A549 (cell line): ENCODE measurements around the gene AKAP8L. TPM values are rescaled to one million over a fixed set of nuclear protein-coding genes. Genes with fewer than 3 reads are reported as not detected.

Source experiments
- ATAC-seq, 2 experiments: fragments of 200-7000 bp in 1 of 2; fragments of >200 bp in 1 of 2; cut with Nextera tagmentation in 1 of 2; cut with Tn5 transposase in 1 of 2; 3 replicates each; pipeline versions ENCODE4 v1.8.0 to v1.9.1; 2018 to 2020; ENCODE audit warnings: mild to moderate bottlenecking in 1 of 2, moderate library complexity in 1 of 2
- CTCF ChIA-PET: fragments of 300-600 bp; sonication (Branson Sonifier 250); formaldehyde crosslinking; extraction: SDS; loops from one replicate; lab custom pipeline; 2021; ENCODE audit warnings: antibody characterized with exemption, inconsistent platforms; lab: Yijun Ruan, JAX
- POLR2A ChIA-PET: fragments of 350-600 bp; formaldehyde crosslinking; extraction: SDS; loops from one replicate; lab custom pipeline; 2021; ENCODE audit warnings: antibody characterized with exemption, inconsistent platforms; lab: Yijun Ruan, JAX
- DNase-seq, 2 experiments: peaks; one replicate each; pipeline versions ENCODE4 v3.0.0 to v3.0.0-alpha.2; 2011 to 2016; ENCODE audit warnings: low read depth in 1 of 2, low spot score in 1 of 2
- FAIRE-seq: peaks from 2 replicates; lab custom pipeline; 2011; peaks lifted over from hg19 to GRCh38; lab: Jason Lieb, UNC
- H3K27ac ChIP-seq, 2 experiments: fragments of >200 bp; sonication (Bioruptor Twin); formaldehyde crosslinking; 3 replicates each; pipeline ENCODE4 v1.5.1; 2016 to 2017
- H3K4me1 ChIP-seq: fragments of >200 bp; sonication (Bioruptor Twin); formaldehyde crosslinking; 3 replicates; pipeline ENCODE4 v1.6.1; 2016
- H3K4me2 ChIP-seq: fragments of >200 bp; sonication (Bioruptor Twin); formaldehyde crosslinking; 3 replicates; pipeline ENCODE4 v1.6.1; 2016
- H3K4me3 ChIP-seq: fragments of >200 bp; sonication (Bioruptor Twin); formaldehyde crosslinking; 3 replicates; pipeline ENCODE4 v1.5.1; 2016
- H3K9me3 ChIP-seq: fragments of >200 bp; sonication (Bioruptor Twin); formaldehyde crosslinking; 3 replicates; pipeline ENCODE4 v1.6.1; 2016
- CBX2 ChIP-seq: fragments of 200-600 bp; sonication (generic); IDR thresholded peaks from 2 replicates; pipeline ENCODE4 v1.6.1; 2016; ENCODE audit warnings: low read depth, mild to moderate bottlenecking, borderline replicate concordance
- CEBPB ChIP-seq, 2 experiments: fragments of >200 bp in 1 of 2; sonication (Bioruptor Twin) in 1 of 2; formaldehyde crosslinking in 1 of 2; IDR thresholded peaks; 2 replicates each; pipeline ENCODE4 v1.6.1; 2012 to 2016
- EHMT2 ChIP-seq: fragments of 200-600 bp; sonication (generic); IDR thresholded peaks from 2 replicates; pipeline ENCODE4 v1.6.1; 2016; ENCODE audit warnings: antibody characterized with exemption, low read depth, mild to moderate bottlenecking, moderate library complexity
- EP300 ChIP-seq, 2 experiments: fragments of >200 bp; sonication (Bioruptor Twin); formaldehyde crosslinking; IDR thresholded peaks; 2 replicates in 1 of 2; 3 replicates in 1 of 2; pipeline ENCODE4 v1.6.1; 2016 to 2017
- FOSB ChIP-seq: fragments of 250-450 bp; sonication (Bioruptor Pico); IDR thresholded peaks from 2 replicates; pipeline ENCODE4 v1.5.0; 2020; ENCODE audit warnings: mild to moderate bottlenecking, moderate library complexity
- HEYL ChIP-seq: fragments of 250-450 bp; sonication (Bioruptor Pico); IDR thresholded peaks from 2 replicates; pipeline ENCODE4 v1.8.0; 2021; ENCODE audit warnings: mild to moderate bottlenecking, moderate library complexity
- HOXA7 ChIP-seq: fragments of 250-450 bp; sonication (Bioruptor Pico); IDR thresholded peaks from 2 replicates; pipeline ENCODE4 v1.5.0; 2020; ENCODE audit warnings: mild to moderate bottlenecking, moderate library complexity
- HOXB13 ChIP-seq: fragments of 250-450 bp; sonication (Bioruptor Pico); IDR thresholded peaks from 2 replicates; pipeline ENCODE4 v1.5.0; 2020; ENCODE audit warnings: low read depth, mild to moderate bottlenecking, moderate library complexity
- HOXB5 ChIP-seq: fragments of 250-450 bp; sonication (Bioruptor Pico); IDR thresholded peaks from 2 replicates; pipeline ENCODE4 v1.5.0; 2020; ENCODE audit warnings: mild to moderate bottlenecking, moderate library complexity
- JUN ChIP-seq, 2 experiments: fragments of >200 bp; sonication (Bioruptor Twin); formaldehyde crosslinking; IDR thresholded peaks; 2 replicates in 1 of 2; 3 replicates in 1 of 2; pipeline ENCODE4 v1.6.1; 2016 to 2017
- JUNB ChIP-seq: fragments of >200 bp; sonication (Bioruptor Twin); formaldehyde crosslinking; IDR thresholded peaks from 2 replicates; pipeline ENCODE4 v1.6.1; 2016
- KDM1A ChIP-seq: fragments of 200-600 bp; sonication (generic); IDR thresholded peaks from 2 replicates; pipeline ENCODE4 v1.6.1; 2016; ENCODE audit warnings: low read depth, mild to moderate bottlenecking
- MAFK ChIP-seq: fragments of 450-650 bp; IDR thresholded peaks from 2 replicates; pipeline ENCODE4 v1.6.1; 2014; ENCODE audit not compliant: partially characterized antibody
- MAZ ChIP-seq: fragments of 150-350 bp; IDR thresholded peaks from 2 replicates; pipeline ENCODE4 v1.6.1; 2014; ENCODE audit warnings: antibody characterized with exemption, low read depth, low read length, borderline replicate concordance
- MYC ChIP-seq: IDR thresholded peaks from 2 replicates; pipeline ENCODE4 v1.6.1; 2012; ENCODE audit warnings: mild to moderate bottlenecking, inconsistent platforms, low read length, improper control_type of control experiment, borderline replicate concordance
- NPAS2 ChIP-seq: fragments of 250-450 bp; sonication (Bioruptor Pico); IDR thresholded peaks from 2 replicates; pipeline ENCODE4 v1.8.0; 2022; ENCODE audit warnings: mild to moderate bottlenecking, moderate library complexity, borderline replicate concordance
- PHF8 ChIP-seq: fragments of 200-600 bp; sonication (generic); IDR thresholded peaks from 2 replicates; pipeline ENCODE4 v1.6.1; 2016; ENCODE audit warnings: low read depth, mild to moderate bottlenecking, antibody characterized with exemption, moderate library complexity, borderline replicate concordance
- RNF2 ChIP-seq: fragments of 200-600 bp; sonication (generic); IDR thresholded peaks from 2 replicates; pipeline ENCODE4 v1.6.1; 2016; ENCODE audit warnings: low read depth, mild to moderate bottlenecking, antibody characterized with exemption, moderate library complexity, borderline replicate concordance
- SMC3 ChIP-seq: fragments of >200 bp; sonication (Bioruptor Twin); formaldehyde crosslinking; IDR thresholded peaks from 3 replicates; pipeline ENCODE4 v1.6.1; 2018; ENCODE audit warnings: inconsistent platforms
- ZNF302 ChIP-seq: fragments of 250-450 bp; sonication (Bioruptor Pico); IDR thresholded peaks from 2 replicates; pipeline ENCODE4 v1.9.0; 2021; ENCODE audit warnings: inconsistent platforms, mild to moderate bottlenecking, moderate library complexity
- ZSCAN20 ChIP-seq: fragments of 250-450 bp; sonication (Bioruptor Pico); IDR thresholded peaks from 2 replicates; pipeline ENCODE4 v1.8.0; 2022; ENCODE audit warnings: mild to moderate bottlenecking, moderate library complexity
- WGBS: methylation state at CpG from one replicate; pipeline ENCODE4 v1.1.6; 2017; ENCODE audit errors: missing lambda C conversion rate; 5-methylcytosine and 5-hydroxymethylcytosine counted together
- polyA plus RNA-seq, 4 experiments: library from polyadenylated mRNA; depleted of rRNA in 3 of 4; stranded (reverse); fragments of >200 nt; fragmentation: RNase III in 1 of 4; extraction: RNeasy Plus Mini Kit Qiagen cat#74134 plus additional on column Dnase treatment in 1 of 4; gene quantifications; 2 replicates in 3 of 4; 3 replicates in 1 of 4; pipeline ENCODE4 v1.2.3, GENCODE V29; 2011 to 2017
- TF ChIP-seq, protein P1 (sequence below): fragments of 250-450 bp; sonication (Bioruptor Pico); IDR thresholded peaks from 2 replicates; pipeline ENCODE4 v1.5.0; 2021; ENCODE audit warnings: mild to moderate bottlenecking, moderate library complexity, borderline replicate concordance
- TF ChIP-seq, protein P2 (sequence below): IDR thresholded peaks from 2 replicates; pipeline ENCODE4 v1.6.1; 2012

The AKAP8L gene
- polyA plus RNA-seq, 2 of the 4 experiments (the other 2 are of a cell fraction), result 28.4 to 42.9 TPM

DNA sequence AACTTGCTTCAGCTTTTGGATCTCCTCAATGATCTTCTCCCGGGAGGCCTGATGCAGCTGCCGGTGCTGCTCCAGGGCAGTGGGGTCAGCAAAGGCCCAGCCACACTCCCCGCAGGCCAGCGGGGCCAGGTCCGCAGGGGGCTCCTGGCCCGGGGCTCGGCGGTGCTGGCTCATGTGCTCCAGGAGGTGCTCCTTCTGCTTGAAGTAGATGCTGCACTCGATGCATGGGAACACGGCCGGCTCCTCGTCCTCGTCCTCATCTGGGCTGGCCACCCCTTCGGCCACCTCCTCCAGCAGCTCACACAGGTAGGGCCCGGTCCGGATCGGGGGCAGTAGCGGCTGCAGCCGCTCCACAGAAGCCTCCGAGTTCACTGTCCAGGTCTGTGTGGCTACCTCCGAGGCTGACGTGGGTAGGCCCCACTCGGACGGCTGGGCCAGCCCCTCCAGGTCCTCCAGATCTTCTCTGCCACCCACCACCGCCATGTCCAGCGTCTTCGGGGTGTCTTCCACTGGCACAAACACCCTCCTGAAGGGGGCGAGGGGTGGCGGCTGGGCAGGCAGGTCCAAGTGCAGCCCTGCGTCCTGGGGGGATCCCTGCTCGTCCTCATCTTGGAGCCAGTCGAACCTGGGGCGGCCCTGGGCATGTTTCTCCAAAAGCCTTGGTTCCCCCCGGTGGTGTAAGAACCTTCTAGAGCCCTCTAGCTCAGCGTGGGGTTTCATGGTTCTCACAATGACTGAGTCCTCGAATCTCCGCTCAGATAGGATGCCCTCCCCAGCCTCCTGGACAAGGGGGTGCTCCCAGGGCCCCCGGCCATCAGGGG lies 21.2 kb upstream of the AKAP8L start:
- no peak for ATAC-seq
- no peak overlapping the region for H3K27ac ChIP-seq
- TF ChIP-seq FOSB (CRISPR knock-in tag) (no peak), CEBPB (IDR thresholded peaks at IDR 0.05) (no peak), ZNF302 (no peak), JUN (IDR thresholded peaks at IDR 0.05) (no peak), MAFK (no peak), PHF8 (no peak), HOXB5 (CRISPR knock-in tag) (no peak), HOXA7 (CRISPR knock-in tag) (no peak), ZSCAN20 (CRISPR knock-in tag) (no peak)
- TF ChIP-seq, protein P1, sequence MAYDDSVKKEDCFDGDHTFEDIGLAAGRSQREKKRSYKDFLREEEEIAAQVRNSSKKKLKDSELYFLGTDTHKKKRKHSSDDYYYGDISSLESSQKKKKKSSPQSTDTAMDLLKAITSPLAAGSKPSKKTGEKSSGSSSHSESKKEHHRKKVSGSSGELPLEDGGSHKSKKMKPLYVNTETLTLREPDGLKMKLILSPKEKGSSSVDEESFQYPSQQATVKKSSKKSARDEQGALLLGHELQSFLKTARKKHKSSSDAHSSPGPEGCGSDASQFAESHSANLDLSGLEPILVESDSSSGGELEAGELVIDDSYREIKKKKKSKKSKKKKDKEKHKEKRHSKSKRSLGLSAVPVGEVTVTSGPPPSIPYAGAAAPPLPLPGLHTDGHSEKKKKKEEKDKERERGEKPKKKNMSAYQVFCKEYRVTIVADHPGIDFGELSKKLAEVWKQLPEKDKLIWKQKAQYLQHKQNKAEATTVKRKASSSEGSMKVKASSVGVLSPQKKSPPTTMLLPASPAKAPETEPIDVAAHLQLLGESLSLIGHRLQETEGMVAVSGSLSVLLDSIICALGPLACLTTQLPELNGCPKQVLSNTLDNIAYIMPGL, result no peak
- TF ChIP-seq, protein P2, sequence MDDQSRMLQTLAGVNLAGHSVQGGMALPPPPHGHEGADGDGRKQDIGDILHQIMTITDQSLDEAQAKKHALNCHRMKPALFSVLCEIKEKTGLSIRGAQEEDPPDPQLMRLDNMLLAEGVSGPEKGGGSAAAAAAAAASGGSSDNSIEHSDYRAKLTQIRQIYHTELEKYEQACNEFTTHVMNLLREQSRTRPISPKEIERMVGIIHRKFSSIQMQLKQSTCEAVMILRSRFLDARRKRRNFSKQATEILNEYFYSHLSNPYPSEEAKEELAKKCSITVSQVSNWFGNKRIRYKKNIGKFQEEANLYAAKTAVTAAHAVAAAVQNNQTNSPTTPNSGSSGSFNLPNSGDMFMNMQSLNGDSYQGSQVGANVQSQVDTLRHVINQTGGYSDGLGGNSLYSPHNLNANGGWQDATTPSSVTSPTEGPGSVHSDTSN, result no peak
- no peak overlapping the region for H3K4me3 ChIP-seq
- 88% methylated on average over 11 of the region's 38 CpGs for WGBS
- no peak for FAIRE-seq
- H3K9me3 ChIP-seq, result no peaks in the 10 kb centered on the region
- H3K4me2 ChIP-seq, result no peak overlapping the region
- ChIA-PET POLR2A (no interaction called here), CTCF (interaction anchor here (1.5 kb wide), 1 partner anchor 21 kb away, joined by 4 read pairs; the partner anchor contains the start of gene AKAP8L)
- DNase-seq, result no peak
- H3K4me1 ChIP-seq, result no peaks in the 10 kb centered on the region

DNA sequence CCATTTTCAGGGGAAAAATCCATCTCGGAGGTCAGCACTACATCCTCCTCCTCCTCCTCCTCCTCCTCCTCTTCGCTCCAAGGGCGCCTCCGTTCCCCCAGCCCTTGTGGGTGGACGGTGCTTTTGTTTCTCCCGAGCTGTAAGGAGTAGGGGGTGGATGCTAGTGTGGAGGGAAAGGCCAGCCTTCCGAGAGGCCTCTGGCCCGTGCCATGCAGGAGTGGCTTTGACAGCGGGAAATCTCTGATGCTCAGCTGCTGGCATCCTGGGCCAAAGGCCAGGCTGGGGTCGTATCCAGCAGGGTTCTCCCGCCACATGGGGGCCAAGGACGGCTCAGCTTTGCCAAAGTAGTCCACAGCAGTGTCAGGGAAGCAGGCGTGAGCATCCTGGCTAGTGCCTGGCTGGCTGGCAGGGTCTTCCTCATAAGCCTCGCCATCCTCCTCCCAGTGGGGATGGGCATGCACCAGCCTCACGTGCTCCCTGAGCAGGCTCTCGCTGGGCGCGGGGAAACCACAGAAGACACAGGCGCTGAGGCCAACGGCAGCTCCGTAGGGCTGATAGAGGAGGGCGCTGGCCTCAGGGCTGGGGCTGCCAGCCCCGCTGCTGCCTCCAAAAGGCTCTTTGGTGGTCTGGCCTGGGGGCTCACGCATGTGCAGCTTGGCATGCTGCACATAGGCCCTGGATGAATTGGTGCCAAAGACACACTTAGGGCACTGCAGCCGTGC lies 20.5 kb upstream of the AKAP8L start:
- no peak for DNase-seq
- no peak overlapping the region for H3K27ac ChIP-seq
- POLR2A ChIA-PET, result no interaction called here
- no peak overlapping the region for H3K4me2 ChIP-seq
- no peaks in the 10 kb centered on the region for H3K4me1 ChIP-seq
- CTCF ChIA-PET, result interaction anchor here (1.5 kb wide), 1 partner anchor 20 kb away, joined by 4 read pairs; the partner anchor contains the start of gene AKAP8L
- FAIRE-seq, result no peak
- no peak overlapping the region for H3K4me3 ChIP-seq
- TF ChIP-seq ZNF302, result no peak
- TF ChIP-seq KDM1A, result no peak
- no peak for TF ChIP-seq HOXA7 (CRISPR knock-in tag)
- no peak for TF ChIP-seq EHMT2
- TF ChIP-seq HOXB13 (CRISPR knock-in tag), result no peak
- TF ChIP-seq HEYL (CRISPR knock-in tag), result no peak
- TF ChIP-seq MYC, result no peak
- TF ChIP-seq MAZ, result no peak
- TF ChIP-seq RNF2, result no peak
- TF ChIP-seq HOXB5 (CRISPR knock-in tag), result no peak
- no peak for TF ChIP-seq EP300 (IDR thresholded peaks at IDR 0.05)
- TF ChIP-seq CBX2, result no peak
- no peak for TF ChIP-seq JUNB
- no peak for TF ChIP-seq NPAS2
- no peak for TF ChIP-seq SMC3
- TF ChIP-seq CEBPB (IDR thresholded peaks at IDR 0.05), result no peak
- TF ChIP-seq MAFK, result no peak
- peak in 1 of 2 experiments; percentile 11; a peak in 1 of 6 replicates for ATAC-seq
- 91% methylated on average over 15 of the region's 25 CpGs for WGBS
- H3K9me3 ChIP-seq, result no peaks in the 10 kb centered on the region
